ENCODE data around the gene GRAPL. TPM values are rescaled to one million over a fixed set of nuclear protein-coding genes. Genes with fewer than 3 reads are reported as not detected.
"Not testable (repeated sequence)": the region's sequence is repeated elsewhere in the genome, so short reads cannot be mapped to it uniquely, and the experiment has no call there.

GRAPL gene
- total RNA-seq, 1 donor = not detected

DNA sequence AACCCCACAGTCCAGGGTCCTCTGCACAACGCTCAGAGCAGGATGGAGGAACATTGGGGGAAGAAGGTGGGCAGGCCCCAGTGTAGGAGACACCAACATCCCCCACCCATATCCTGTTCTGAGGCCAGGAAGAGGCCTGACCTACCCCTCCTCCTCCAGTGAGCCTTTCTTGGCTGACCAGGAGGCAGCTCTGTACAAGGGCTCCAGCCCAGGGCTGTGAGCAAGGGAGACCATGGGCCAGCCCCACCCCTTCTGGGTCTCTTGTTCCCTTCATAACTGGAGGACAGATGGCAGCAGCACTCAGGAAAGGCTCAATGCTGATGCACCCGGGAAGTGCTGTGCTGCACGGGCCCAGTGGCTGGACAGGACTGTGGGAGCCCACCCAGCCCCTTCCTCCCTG is 47.0 kb downstream of the GRAPL start:
- H3K4me3 ChIP-seq (ENCODE audit: low read depth, low read length); DNase-seq (ENCODE audit: low read depth): not testable (repeated sequence)

DNA sequence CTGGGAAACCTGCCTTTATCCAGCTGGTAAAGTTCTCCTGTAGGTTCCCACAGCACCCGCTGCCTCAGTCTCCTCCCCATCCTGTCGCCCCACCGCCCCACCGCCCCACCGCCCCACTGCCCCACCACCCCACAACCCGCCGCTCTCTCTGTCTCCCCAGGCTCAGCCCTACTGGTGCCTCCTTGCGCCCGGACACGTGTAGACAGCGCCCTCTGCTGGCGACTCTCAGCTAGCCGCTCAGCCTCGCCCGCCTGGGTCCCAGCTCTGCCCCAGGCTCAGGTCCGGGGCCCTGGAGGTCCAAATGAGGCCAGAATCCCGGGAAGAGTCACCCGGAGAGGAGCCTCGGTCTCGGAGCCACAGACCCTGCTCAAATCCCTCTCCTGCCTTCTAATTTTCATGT is 48.0 kb downstream of the GRAPL start:
- not testable (repeated sequence) for H3K4me3 ChIP-seq (ENCODE audit: low read depth, low read length); DNase-seq (ENCODE audit: low read depth)

DNA sequence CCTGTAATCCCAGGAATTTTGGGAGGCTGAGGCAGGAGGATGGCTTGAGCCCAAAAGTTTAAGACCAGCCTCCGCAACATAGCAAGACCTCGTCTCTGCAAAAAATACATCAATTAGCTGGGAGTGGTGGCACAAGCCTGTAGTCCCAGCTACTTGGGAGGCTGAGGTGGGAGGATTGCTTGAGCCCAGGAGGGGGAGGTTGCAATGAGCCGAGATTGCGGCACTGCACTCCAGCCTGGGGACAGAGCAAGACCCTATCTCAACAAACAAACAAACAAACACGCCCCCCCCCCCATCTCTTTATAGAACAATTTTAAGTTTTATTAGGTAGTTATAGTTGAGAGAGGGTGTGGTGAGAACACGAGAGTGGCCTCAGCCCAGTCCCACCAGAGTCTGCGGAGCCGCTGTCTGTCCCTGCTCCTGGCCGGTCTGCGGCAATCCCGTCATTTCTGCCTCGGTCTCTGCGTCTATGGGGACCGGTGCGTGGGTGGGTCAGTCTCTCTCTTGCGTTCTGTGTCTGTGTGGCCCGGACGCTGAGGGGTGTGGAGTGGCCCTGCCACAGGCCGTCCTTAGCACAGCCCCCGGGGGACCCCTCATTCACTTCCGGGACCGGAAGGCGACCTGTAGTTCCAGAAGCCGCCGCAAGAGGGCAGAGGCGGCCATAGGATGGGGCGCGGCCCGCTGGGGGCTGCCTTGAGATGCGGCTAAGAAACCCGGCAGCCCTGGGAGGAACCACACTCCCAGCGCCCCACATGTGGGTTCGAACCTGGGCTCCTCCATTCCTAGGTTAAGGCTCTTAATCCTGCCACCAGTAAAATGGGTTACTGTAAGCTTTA is 53.9 kb downstream of the GRAPL start:
- not testable (repeated sequence) for DNase-seq (ENCODE audit: low read depth); H3K4me3 ChIP-seq (ENCODE audit: low read depth, low read length)

DNA sequence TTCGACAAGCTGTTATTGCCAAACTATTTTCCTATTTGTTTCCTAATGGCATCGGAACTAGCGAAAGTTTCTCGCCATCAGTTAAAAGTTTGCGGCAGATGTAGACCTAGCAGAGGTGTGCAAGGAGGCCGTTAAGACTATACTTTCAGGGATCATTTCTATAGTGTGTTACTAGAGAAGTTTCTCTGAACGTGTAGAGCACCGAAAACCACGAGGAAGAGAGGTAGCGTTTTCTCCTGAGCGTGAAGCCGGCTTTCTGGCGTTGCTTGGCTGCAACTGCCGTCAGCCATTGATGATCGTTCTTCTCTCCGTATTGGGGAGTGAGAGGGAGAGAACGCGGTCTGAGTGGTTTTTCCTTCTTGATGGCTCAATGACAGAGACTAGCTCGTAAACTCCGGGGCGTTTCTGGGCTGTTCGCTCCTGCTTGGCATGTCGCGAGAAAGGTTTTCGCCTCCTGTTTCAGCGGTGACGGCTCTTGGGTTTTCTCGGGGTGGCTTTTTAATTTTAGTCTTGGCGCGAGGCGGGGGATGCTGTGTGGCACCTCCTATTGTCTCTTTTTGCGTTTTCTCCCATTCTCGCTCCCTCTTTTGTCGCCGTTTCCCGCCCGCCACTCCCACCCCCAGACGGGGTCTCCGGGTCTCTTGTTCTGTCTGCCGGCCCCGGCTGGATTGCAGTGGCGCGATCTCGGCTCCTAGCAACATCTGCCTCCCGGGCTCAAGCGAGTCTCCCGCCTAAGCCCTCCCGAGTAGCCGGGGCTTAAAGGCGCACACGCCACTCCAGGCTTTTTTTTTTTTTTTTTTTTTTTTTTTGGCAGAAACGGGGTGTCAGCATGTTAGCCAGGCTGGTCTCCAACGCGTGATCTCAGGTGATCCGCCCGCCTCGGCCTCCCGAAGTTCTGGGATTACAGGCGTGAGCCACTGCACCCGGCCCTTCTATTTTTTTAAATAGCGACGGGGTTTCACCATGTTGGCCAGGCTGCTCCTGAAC is 60.8 kb downstream of the GRAPL start:
- not testable (repeated sequence) for H3K4me3 ChIP-seq (ENCODE audit: low read depth, low read length); DNase-seq (ENCODE audit: low read depth)

DNA sequence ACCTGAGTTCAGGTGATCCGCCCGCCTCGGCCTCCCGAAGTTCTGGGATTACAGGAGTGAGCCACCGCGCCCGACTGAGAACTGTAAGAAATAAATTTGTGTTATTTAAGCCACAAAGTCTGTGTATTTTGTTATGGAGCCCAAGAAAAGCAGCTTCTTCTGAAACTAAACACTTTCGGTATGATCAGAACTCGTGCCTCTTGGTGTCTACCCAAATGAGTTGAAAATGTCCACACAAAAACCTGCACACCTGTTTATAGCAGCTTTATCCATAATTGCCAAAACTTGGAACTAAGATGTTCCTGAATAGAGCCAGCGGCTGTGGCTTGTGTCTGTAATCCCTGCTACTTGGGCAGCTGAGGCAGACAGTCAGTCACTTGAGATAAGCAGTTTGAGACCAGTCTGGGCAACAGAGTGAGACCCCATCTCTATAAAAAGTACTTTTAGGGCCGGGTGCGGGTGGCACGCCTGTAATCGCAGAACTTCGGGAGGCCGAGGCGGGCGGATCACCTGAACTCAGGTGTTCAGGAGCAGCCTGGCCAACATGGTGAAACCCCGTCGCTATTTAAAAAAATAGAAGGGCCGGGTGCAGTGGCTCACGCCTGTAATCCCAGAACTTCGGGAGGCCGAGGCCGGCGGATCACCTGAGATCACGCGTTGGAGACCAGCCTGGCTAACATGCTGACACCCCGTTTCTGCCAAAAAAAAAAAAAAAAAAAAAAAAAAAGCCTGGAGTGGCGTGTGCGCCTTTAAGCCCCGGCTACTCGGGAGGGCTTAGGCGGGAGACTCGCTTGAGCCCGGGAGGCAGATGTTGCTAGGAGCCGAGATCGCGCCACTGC is 61.7 kb downstream of the GRAPL start:
- not testable (repeated sequence) for H3K4me3 ChIP-seq (ENCODE audit: low read depth, low read length); DNase-seq (ENCODE audit: low read depth)

DNA sequence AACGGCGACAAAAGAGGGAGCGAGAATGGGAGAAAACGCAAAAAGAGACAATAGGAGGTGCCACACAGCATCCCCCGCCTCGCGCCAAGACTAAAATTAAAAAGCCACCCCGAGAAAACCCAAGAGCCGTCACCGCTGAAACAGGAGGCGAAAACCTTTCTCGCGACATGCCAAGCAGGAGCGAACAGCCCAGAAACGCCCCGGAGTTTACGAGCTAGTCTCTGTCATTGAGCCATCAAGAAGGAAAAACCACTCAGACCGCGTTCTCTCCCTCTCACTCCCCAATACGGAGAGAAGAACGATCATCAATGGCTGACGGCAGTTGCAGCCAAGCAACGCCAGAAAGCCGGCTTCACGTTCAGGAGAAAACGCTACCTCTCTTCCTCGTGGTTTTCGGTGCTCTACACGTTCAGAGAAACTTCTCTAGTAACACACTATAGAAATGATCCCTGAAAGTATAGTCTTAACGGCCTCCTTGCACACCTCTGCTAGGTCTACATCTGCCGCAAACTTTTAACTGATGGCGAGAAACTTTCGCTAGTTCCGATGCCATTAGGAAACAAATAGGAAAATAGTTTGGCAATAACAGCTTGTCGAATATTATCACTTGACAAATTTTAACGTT is 62.5 kb downstream of the GRAPL start:
- H3K4me3 ChIP-seq (ENCODE audit: low read depth, low read length); DNase-seq (ENCODE audit: low read depth): not testable (repeated sequence)

DNA sequence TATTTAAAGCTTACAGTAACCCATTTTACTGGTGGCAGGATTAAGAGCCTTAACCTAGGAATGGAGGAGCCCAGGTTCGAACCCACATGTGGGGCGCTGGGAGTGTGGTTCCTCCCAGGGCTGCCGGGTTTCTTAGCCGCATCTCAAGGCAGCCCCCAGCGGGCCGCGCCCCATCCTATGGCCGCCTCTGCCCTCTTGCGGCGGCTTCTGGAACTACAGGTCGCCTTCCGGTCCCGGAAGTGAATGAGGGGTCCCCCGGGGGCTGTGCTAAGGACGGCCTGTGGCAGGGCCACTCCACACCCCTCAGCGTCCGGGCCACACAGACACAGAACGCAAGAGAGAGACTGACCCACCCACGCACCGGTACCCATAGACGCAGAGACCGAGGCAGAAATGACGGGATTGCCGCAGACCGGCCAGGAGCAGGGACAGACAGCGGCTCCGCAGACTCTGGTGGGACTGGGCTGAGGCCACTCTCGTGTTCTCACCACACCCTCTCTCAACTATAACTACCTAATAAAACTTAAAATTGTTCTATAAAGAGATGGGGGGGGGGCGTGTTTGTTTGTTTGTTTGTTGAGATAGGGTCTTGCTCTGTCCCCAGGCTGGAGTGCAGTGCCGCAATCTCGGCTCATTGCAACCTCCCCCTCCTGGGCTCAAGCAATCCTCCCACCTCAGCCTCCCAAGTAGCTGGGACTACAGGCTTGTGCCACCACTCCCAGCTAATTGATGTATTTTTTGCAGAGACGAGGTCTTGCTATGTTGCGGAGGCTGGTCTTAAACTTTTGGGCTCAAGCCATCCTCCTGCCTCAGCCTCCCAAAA is 69.2 kb downstream of the GRAPL start:
- not testable (repeated sequence) for DNase-seq (ENCODE audit: low read depth); H3K4me3 ChIP-seq (ENCODE audit: low read depth, low read length)

DNA sequence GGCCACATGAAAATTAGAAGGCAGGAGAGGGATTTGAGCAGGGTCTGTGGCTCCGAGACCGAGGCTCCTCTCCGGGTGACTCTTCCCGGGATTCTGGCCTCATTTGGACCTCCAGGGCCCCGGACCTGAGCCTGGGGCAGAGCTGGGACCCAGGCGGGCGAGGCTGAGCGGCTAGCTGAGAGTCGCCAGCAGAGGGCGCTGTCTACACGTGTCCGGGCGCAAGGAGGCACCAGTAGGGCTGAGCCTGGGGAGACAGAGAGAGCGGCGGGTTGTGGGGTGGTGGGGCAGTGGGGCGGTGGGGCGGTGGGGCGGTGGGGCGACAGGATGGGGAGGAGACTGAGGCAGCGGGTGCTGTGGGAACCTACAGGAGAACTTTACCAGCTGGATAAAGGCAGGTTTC is 75.1 kb downstream of the GRAPL start:
- H3K4me3 ChIP-seq (ENCODE audit: low read depth, low read length); DNase-seq (ENCODE audit: low read depth): not testable (repeated sequence)

DNA sequence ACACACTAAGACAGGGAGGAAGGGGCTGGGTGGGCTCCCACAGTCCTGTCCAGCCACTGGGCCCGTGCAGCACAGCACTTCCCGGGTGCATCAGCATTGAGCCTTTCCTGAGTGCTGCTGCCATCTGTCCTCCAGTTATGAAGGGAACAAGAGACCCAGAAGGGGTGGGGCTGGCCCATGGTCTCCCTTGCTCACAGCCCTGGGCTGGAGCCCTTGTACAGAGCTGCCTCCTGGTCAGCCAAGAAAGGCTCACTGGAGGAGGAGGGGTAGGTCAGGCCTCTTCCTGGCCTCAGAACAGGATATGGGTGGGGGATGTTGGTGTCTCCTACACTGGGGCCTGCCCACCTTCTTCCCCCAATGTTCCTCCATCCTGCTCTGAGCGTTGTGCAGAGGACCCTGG is 76.0 kb downstream of the GRAPL start:
- not testable (repeated sequence) for DNase-seq (ENCODE audit: low read depth); H3K4me3 ChIP-seq (ENCODE audit: low read depth, low read length)

Other genes with a start within 250 kb of the GRAPL start
- not detected in 2 replicates for gene SLC5A10, start 175.4 kb upstream of the GRAPL start, total RNA-seq (ENCODE audit: low replicate concordance)
- gene FAM83G, start 122.8 kb upstream of the GRAPL start, total RNA-seq (ENCODE audit: low replicate concordance) = 4.4 and 9.5 TPM in 2 replicates
- gene GRAP, start 80.6 kb upstream of the GRAPL start, total RNA-seq (ENCODE audit: low replicate concordance) = under 0.01 TPM in 1 of 2 replicates, not detected in the other
- gene EPN2, start 109.8 kb downstream of the GRAPL start, total RNA-seq (ENCODE audit: low replicate concordance) = 30.7 and 31.2 TPM in 2 replicates
- 8.2 and 19.9 TPM in 2 replicates for gene B9D1, start 235.1 kb downstream of the GRAPL start, total RNA-seq (ENCODE audit: low replicate concordance)